Panc1 (cell line): Measurements from ENCODE around the gene XXYLT1.

Source experiments
- CTCF ChIP-seq: fragments of 450-650 bp; IDR thresholded peaks from 2 replicates; pipeline ENCODE4 v1.5.1; 2017; ENCODE audit warnings: mild to moderate bottlenecking
- TF ChIP-seq, protein P1 (sequence below), 2 experiments: IDR thresholded peaks; 2 replicates each; pipeline ENCODE4 v1.6.1; 2011 to 2012; ENCODE audit warnings: low read depth in 2 of 2, control low read depth in 1 of 2, low read length in 1 of 2, mild to moderate bottlenecking in 1 of 2, moderate library complexity in 1 of 2; ENCODE audit not compliant: insufficient read depth in 1 of 2

DNA sequence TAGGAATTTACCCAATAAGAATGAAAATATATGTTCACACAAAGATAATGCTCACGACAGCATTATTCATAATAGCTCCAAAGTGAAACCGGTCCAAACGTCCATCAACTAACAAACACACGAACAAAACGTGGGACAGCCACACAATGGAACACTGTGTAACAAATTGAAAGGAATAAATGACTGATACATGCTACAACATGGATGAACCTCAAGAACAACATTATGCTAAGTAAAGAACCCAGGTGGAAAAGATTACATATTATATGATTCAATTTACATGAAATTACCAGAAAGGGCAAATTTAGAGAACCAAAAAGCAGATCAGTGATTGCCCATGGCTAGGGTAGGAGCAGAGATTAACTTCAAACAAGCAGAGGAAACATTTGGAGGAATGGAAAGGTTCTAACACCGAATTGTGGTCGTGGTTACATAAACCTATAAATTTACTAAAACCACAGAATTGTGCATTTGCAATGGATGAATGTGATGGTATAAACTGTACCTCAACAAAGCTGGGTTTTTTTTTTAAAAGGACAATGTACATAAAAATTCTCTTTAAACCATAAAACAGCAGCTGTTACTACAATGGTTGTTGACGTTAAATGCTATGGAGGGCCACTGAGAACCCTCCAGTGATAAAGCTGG is 76.3 kb downstream of the XXYLT1 start:
- TF ChIP-seq CTCF = no peak
- TF ChIP-seq, protein P1, sequence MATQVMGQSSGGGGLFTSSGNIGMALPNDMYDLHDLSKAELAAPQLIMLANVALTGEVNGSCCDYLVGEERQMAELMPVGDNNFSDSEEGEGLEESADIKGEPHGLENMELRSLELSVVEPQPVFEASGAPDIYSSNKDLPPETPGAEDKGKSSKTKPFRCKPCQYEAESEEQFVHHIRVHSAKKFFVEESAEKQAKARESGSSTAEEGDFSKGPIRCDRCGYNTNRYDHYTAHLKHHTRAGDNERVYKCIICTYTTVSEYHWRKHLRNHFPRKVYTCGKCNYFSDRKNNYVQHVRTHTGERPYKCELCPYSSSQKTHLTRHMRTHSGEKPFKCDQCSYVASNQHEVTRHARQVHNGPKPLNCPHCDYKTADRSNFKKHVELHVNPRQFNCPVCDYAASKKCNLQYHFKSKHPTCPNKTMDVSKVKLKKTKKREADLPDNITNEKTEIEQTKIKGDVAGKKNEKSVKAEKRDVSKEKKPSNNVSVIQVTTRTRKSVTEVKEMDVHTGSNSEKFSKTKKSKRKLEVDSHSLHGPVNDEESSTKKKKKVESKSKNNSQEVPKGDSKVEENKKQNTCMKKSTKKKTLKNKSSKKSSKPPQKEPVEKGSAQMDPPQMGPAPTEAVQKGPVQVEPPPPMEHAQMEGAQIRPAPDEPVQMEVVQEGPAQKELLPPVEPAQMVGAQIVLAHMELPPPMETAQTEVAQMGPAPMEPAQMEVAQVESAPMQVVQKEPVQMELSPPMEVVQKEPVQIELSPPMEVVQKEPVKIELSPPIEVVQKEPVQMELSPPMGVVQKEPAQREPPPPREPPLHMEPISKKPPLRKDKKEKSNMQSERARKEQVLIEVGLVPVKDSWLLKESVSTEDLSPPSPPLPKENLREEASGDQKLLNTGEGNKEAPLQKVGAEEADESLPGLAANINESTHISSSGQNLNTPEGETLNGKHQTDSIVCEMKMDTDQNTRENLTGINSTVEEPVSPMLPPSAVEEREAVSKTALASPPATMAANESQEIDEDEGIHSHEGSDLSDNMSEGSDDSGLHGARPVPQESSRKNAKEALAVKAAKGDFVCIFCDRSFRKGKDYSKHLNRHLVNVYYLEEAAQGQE (IDR thresholded peaks at IDR 0.05; ENCODE audit: insufficient read depth in 1 of 2, low read depth in 2 of 2, low read length in 1 of 2) = no peak
